Muscle layer of duodenum (tissue), 2 donors: ENCODE data around the gene GNB3.
"Not testable (repeated sequence)": the region's sequence is repeated elsewhere in the genome, so short reads cannot be mapped to it uniquely, and the experiment has no call there.

ENCODE experiments used
- H3K27ac ChIP-seq: one replicate; pipeline ENCODE4 v1.7.0; 2013; ENCODE audit warnings: mild to moderate bottlenecking, low read length
- H3K27me3 ChIP-seq: one replicate; pipeline ENCODE4 v1.7.0; 2013; ENCODE audit warnings: low read depth, mild to moderate bottlenecking, control low read depth, low read length
- H3K36me3 ChIP-seq, 2 donors: one replicate each; pipeline ENCODE4 v1.7.0; 2013; ENCODE audit warnings: low read length in 2 of 2, control low read depth in 1 of 2, mild to moderate bottlenecking in 1 of 2; ENCODE audit not compliant: insufficient read depth in 2 of 2, control insufficient read depth in 1 of 2
- H3K4me1 ChIP-seq, 2 donors: one replicate each; pipeline ENCODE4 v1.7.0; 2013; ENCODE audit warnings: low read length in 2 of 2, mild to moderate bottlenecking in 2 of 2, control low read depth in 1 of 2, moderate library complexity in 1 of 2; ENCODE audit not compliant: insufficient read depth in 2 of 2, control insufficient read depth in 1 of 2
- H3K4me3 ChIP-seq, 2 donors: one replicate each; pipeline ENCODE4 v1.7.0; 2013; ENCODE audit warnings: low read length in 2 of 2, low read depth in 1 of 2, mild to moderate bottlenecking in 1 of 2
- H3K9me3 ChIP-seq, 2 donors: one replicate each; pipeline ENCODE4 v1.7.0; 2013; ENCODE audit warnings: low read length in 2 of 2, control low read depth in 1 of 2, mild to moderate bottlenecking in 1 of 2; ENCODE audit not compliant: control insufficient read depth in 1 of 2
- donor health status: healthy.

The GNB3 gene

DNA sequence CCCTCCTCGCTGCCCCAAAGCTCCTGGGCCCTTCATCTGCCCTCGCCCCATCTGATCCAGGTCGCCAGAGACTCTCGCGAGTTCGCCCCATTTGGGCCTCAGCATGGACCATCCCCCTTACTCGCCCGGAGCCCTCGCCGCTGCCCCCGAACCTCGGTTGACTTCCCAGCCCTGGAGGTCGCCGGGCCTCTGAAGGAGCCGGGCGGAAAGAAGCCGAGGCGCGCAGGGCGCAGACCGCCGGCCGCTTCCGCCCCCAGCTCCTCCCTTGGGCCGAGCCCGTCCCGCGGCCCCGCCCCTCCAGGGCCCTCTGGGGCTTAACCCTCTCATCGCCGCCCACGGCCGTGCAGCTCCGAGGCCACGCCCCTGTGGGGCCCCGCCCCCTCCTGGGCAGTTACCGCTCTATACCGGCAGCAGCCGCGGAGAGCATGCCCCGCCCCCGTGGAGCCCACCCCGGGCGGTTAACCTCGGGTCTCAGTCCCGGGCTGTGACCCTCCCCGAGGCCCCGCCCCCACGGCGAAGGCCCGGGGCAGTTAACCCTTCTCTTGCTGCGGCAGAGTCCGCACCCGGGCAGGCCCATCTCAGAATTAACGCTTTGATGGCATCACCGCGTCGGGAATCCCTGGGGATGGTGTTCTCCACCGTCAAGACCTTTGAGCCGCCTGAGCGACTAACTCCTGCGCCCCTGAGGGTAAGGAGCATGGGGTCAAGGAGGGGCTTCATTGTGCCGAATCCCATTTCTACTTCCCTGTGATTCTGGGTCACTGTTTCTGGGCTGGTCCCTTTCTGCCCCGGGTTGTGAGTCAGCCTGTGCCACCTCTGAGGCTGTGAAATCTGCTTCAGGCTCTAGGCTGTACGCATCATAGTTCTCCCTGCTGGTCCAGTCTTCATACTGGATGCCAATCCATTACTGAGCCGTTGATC, 32.6 kb downstream of the GNB3 start, which contains the start of gene SPSB2:
TSS of gene SPSB2 (minus strand) at position 210 of the 921 bp plus-strand sequence. CDS start 402 bp downstream, outside the sequence.
- no peaks in the 10 kb centered on the region for H3K27me3 ChIP-seq
- peak within 1 kb of the TSS; percentile 76 for H3K27ac ChIP-seq
- no peaks in the 10 kb centered on the region for H3K9me3 ChIP-seq
- peaks cover 10 to 11% of the 10 kb centered on the region in 2 donors for H3K36me3 ChIP-seq
- H3K4me3 ChIP-seq = peak within 1 kb of the TSS; percentile 86 to 97
- H3K4me1 ChIP-seq = peaks cover 16 to 40% of the 10 kb centered on the region in 2 donors

DNA sequence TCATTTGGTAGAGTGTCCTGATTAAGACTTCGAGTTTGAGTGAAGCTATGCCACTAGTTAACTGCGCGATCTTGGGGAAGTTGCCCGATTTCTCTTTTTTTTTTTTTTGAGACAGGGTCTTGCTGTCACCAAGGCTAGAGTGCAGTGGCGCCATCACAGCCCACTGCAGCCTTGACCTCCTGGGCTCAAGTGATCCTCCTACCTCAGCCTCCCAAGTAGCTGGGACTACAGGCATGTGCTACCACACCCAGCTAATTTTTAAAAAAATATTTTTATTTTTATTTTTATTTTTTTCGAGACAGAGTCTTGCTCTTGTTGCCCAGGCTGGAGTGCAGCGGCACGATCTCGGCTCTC, 33.3 kb downstream of the GNB3 start:
- Histone ChIP-seq H3K36me3 (peaks cover 10 to 11% of the 10 kb centered on the region in 2 donors), H3K4me3 (peak overlapping the region; percentile 86 to 97), H3K4me1 (peaks cover 10 to 34% of the 10 kb centered on the region in 2 donors), H3K27ac (peak overlapping the region; percentile 76)
- H3K9me3 ChIP-seq, H3K27me3 ChIP-seq: not testable (repeated sequence)

DNA sequence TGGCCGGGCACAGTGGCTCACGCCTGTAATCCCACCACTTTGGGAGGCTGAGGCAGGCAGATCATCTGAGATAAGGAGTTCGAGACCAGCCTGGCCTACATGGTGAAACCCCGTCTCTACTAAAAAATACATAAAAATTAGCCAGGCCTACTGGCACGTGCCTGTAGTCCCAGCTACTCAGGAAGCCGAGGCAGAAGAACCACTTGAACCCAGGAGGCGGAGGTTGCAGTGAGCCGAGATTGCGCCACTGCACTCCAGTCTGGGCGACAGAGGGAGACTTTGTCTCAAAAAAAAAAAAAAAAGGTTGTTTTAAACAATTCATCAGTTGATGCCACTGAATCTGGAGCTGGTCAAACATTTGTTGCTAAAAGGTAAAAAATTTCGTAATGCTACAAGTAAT, 39.1 kb downstream of the GNB3 start:
- not testable (repeated sequence) for H3K9me3 ChIP-seq, H3K4me3 ChIP-seq, H3K27me3 ChIP-seq, H3K27ac ChIP-seq, H3K4me1 ChIP-seq
- peaks cover 5 to 15% of the 10 kb centered on the region in 2 donors for H3K36me3 ChIP-seq

DNA sequence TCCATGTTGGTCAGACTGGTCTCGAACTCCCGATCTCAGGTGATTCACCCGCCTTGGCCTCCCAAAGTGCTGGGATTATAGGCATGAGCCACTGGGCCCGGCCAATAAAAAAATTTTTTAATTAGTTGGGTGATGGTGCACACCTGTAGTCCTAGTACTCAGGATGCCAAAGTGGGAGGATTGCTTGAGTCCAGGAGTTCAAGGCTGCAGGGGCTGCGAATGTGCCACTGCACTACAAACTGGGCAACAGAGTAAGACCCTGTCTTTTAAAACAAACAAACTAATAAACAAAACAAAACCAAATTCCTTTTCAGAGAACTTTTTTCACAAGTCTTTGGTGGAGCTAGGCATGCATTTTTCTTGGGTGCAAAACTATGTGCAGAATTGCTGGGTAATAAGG, 42.5 kb downstream of the GNB3 start:
- no peaks in the 10 kb centered on the region for H3K4me1 ChIP-seq
- H3K36me3 ChIP-seq = peaks cover 5 to 17% of the 10 kb centered on the region in 2 donors
- H3K27ac ChIP-seq = no peak overlapping the region
- H3K4me3 ChIP-seq = no peak overlapping the region
- H3K9me3 ChIP-seq = no peaks in the 10 kb centered on the region
- no peaks in the 10 kb centered on the region for H3K27me3 ChIP-seq

DNA sequence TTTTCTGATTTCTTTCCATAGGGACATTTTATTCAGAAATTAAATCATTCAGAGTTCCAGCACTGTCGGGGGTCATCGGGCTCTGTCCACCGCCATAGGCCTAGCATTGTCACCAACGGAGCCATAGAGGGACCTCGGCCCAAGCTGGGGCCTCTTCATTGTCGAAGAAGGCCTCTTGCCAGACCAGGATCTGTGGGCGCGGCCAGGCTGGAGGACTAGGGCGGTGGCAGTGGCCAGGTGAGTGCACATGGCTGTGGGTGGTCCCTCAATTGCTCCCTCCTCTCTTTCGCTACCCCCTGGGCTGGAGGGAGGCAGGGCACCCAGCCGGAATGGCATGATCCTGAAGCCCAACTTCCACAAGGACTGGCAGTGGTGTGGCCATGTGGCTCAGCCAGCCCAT, 43.0 kb downstream of the GNB3 start:
- no peaks in the 10 kb centered on the region for H3K27me3 ChIP-seq
- no peaks in the 10 kb centered on the region for H3K9me3 ChIP-seq
- H3K4me1 ChIP-seq = no peaks in the 10 kb centered on the region
- H3K27ac ChIP-seq = no peak overlapping the region
- H3K36me3 ChIP-seq = peaks cover 5 to 17% of the 10 kb centered on the region in 2 donors
- H3K4me3 ChIP-seq = no peak overlapping the region

DNA sequence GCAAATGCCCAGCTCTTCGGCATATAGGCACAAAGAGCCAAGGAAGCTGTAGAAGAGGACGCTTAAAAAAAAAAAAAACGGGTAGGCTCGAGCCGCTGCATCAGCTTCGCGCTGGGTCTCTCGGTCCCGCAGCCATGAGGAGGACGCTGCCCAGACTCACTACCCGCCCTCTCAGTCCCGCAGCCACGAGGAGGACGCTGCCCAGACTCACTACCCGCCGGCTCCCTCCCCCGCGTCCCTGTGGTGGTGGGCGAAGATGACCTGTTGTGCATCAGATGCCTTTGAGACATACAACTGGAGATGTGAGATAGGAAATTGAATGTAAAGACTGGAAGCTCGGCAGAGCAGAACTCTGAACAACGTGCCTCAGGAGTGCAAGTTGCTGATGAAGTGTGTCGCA, 43.8 kb downstream of the GNB3 start:
- Histone ChIP-seq H3K4me1 (no peaks in the 10 kb centered on the region), H3K27me3 (no peaks in the 10 kb centered on the region), H3K27ac (no peak overlapping the region), H3K4me3 (no peak overlapping the region), H3K9me3 (no peaks in the 10 kb centered on the region), H3K36me3 (peaks cover 5 to 17% of the 10 kb centered on the region in 2 donors)

DNA sequence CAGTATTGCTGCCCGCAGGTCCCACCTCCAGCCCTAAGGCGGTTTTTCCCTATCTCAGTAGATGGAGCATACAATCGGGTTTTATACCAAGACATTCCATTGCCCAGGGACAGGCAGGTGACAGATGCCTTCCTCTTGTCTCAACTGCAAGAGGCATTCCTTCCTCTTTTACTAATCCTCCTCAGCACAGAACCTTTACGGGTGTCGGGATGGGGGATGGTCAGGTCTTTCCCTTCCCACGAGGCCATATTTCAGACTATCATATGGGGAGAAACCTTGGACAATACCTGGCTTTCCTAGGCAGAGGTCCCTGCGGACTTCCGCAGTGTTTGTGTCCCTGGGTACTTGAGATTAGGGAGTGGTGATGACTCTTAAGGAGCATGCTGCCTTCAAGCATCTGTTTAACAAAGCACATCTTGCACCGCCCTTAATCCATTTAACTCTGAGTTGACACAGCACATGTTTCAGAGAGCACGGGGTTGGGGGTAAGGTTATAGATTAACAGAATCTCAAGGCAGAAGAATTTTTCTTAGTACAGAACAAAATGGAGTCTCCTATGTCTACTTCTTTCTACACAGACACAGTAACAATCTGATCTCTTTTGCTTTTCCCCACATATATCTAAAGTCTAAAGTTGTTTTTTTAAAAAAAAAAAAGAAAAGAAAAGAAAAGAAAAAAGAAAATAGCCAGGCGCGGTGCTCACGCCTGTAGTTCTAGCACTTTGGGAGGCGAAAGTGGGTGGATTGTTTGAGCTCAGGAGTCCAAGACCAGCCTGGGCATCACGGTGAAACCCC, 45.7 kb downstream of the GNB3 start:
- not testable (repeated sequence) for H3K27ac ChIP-seq, H3K9me3 ChIP-seq, H3K4me3 ChIP-seq, H3K27me3 ChIP-seq, H3K4me1 ChIP-seq
- peaks cover 5 to 20% of the 10 kb centered on the region in 2 donors for H3K36me3 ChIP-seq

DNA sequence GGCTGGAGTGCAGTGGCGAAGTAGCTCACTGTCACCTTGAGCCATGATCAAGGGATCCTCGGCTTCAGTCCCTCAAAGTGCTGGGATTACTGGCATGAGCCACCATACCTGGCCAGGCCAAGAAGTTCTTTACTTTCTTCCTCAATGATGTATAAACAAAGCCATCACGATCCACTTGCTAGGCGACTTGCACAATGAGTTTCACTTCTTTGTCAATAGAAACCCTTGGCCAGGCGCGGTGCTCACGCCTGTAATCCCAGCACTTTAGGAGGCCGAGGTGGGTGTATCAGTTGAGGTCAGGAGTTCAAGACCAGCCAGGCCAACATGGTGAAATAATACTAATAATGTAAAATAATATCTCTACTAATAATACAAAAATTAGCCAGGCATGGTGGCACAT, 46.7 kb downstream of the GNB3 start:
- Histone ChIP-seq H3K9me3 (no peaks in the 10 kb centered on the region), H3K27ac (no peak overlapping the region), H3K4me3 (no peak overlapping the region), H3K4me1 (no peaks in the 10 kb centered on the region), H3K27me3 (no peaks in the 10 kb centered on the region), H3K36me3 (peaks cover 5 to 20% of the 10 kb centered on the region in 2 donors)

DNA sequence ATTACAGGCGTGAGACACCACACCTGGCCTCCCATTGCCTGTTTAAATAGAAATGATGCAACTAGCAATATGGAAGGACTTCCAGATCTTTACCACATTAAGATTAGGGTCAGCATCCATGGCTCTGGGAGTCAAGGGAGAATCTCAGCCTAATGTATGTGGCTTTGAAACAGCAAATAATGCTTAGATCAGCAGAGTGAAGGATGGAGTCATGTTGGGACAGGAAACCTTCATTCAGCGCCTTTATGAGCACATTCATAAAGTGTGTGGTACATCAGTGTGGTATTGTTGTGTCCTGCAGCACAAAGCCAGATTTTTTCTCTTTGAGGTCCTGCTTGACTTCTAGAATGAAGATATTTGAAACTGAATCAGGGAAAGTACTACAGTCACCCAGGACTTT, 47.6 kb downstream of the GNB3 start:
- H3K27ac ChIP-seq = no peak overlapping the region

DNA sequence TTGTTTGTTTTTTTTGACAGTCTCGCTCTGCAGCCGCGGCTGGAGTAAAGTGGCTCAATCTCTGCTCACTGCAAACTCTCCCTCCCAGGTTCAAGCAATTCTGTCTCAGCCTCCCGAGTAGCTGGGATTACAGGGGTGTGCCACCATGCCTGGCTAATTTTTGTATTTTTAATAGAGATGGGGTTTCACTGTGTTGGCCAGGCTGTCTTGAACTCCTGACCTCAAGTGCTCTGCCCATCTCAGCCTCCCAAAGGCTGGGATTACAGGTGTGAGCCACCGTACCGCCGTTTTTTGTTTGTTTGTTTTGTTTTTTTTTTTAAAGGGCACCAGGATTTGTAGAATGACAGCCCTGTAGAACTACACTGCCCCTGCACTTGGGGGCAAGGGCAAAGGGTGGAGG, 48.1 kb downstream of the GNB3 start:
- H3K27me3 ChIP-seq, H3K4me3 ChIP-seq, H3K9me3 ChIP-seq, H3K27ac ChIP-seq, H3K4me1 ChIP-seq: not testable (repeated sequence)
- H3K36me3 ChIP-seq = peaks cover 5 to 15% of the 10 kb centered on the region in 2 donors

More for the DNA sequence above, 47.6 kb downstream of the GNB3 start:
- H3K36me3 ChIP-seq = peaks cover 5 to 20% of the 10 kb centered on the region in 2 donors
- no peaks in the 10 kb centered on the region for H3K4me1 ChIP-seq
- no peaks in the 10 kb centered on the region for H3K27me3 ChIP-seq
- no peak overlapping the region for H3K4me3 ChIP-seq
- H3K9me3 ChIP-seq = no peaks in the 10 kb centered on the region

DNA sequence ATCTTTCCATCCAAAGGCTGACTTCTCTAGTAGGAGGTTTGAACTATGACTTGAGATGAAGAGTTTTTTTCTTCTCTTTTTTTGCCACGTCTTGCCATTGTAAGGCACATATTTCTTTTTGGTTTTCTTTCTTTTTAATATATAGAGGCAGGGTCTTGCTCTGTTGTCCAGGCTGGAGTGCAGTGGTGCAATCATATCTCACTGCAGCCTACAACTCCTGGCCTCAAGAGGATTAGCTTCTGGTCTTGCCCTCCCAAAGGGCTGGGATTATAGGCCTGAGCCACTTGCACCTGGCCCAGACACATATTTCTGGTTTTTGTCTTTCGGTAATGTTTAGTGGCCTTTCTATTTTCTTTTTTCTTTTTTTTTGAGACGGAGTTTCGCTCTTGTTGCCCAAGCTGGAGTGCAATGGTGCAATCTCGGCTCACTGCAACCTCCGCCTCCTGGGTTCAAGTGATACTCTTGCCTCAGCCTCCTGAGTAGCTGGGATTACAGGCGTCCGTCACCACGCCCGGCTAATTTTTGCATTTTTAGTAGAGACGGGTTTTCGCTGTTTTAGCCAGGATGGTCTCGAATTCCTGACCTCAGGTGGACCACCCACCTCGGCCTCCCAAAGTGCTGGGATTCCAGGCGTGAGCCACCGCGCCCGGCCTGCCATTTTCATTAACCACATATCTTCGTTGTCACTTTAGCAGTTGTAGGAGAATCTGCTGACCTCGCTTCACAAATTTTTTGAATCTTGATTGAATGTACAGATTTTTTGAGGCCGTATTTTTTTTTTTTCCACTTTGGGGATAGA, 49.2 kb downstream of the GNB3 start:
- H3K9me3 ChIP-seq, H3K4me3 ChIP-seq, H3K36me3 ChIP-seq, H3K4me1 ChIP-seq, H3K27me3 ChIP-seq: not testable (repeated sequence)
- peak overlapping the region; percentile 88 for H3K27ac ChIP-seq
